SU-DHL-6 (cell line): ENCODE data around the gene BTG4.

ENCODE experiments used
- H2AFZ ChIP-seq: fragments of 200-600 bp; sonication (generic); 2 replicates; pipeline ENCODE4 v1.6.1; 2014; ENCODE audit warnings: low read depth, mild to moderate bottlenecking, moderate library complexity, mixed read lengths, antibody characterized with exemption, low read length; ENCODE audit not compliant: severe bottlenecking
- H3F3A ChIP-seq: fragments of 200-600 bp; shearing (Covaris generic); 2 replicates; pipeline ENCODE4 v1.6.0; 2016; ENCODE audit warnings: antibody characterized with exemption, mild to moderate bottlenecking; ENCODE audit not compliant: insufficient read depth
- H3K27ac ChIP-seq: fragments of 200-600 bp; sonication (generic); 2 replicates; pipeline ENCODE4 v1.5.1; 2016; ENCODE audit warnings: low read depth, mild to moderate bottlenecking, low read length, moderate library complexity, mixed read lengths
- H3K27me3 ChIP-seq: fragments of 200-600 bp; sonication (generic), shearing (Covaris generic); 2 replicates; pipeline ENCODE4 v1.6.0; 2014; ENCODE audit warnings: mild to moderate bottlenecking, low read length
- H3K36me3 ChIP-seq: fragments of 200-600 bp; sonication (generic); 2 replicates; pipeline ENCODE4 v1.6.1; 2014; ENCODE audit warnings: mild to moderate bottlenecking, low read length, mixed read lengths
- H3K4me2 ChIP-seq: fragments of 300-600, 200-600 bp; shearing (Covaris generic), sonication (generic); 2 replicates; pipeline ENCODE4 v1.6.0; 2014; ENCODE audit warnings: low read length, low read depth, mild to moderate bottlenecking; ENCODE audit not compliant: poor library complexity, severe bottlenecking
- H3K4me3 ChIP-seq: fragments of 200-600 bp; sonication (generic); 2 replicates; pipeline ENCODE4 v1.5.1; 2014; ENCODE audit warnings: antibody characterized with exemption, low read length, mild to moderate bottlenecking, mixed read lengths; ENCODE audit not compliant: insufficient read depth, poor library complexity, severe bottlenecking
- H3K79me2 ChIP-seq: fragments of 200-600 bp; sonication (generic); 2 replicates; pipeline ENCODE4 v1.6.1; 2014; ENCODE audit warnings: mild to moderate bottlenecking, low read length, moderate library complexity; ENCODE audit not compliant: insufficient read depth
- H3K9ac ChIP-seq: fragments of 200-600 bp; sonication (generic); 2 replicates; pipeline ENCODE4 v1.7.0; 2014; ENCODE audit warnings: mild to moderate bottlenecking, low read length
- H3K9me2 ChIP-seq: fragments of 200-600 bp; sonication (generic); replicated peaks from 2 replicates; pipeline ENCODE4 v1.6.1; 2014; ENCODE audit warnings: low read length; ENCODE audit not compliant: insufficient read depth
- H3K9me3 ChIP-seq: fragments of 200-600 bp; sonication (generic); 2 replicates; pipeline ENCODE4 v1.6.1; 2014; ENCODE audit warnings: low read length, mixed read lengths; ENCODE audit not compliant: insufficient read depth
- H4K20me1 ChIP-seq: fragments of 200-600 bp; sonication (generic); 2 replicates; pipeline ENCODE4 v1.6.1; 2014; ENCODE audit warnings: low read depth, mild to moderate bottlenecking, antibody characterized with exemption, low read length, moderate library complexity, mixed read lengths
- EZH2phosphoT487 ChIP-seq: fragments of 200-600 bp; sonication (generic), shearing (Covaris generic); conservative IDR thresholded peaks from 2 replicates; pipeline ENCODE4 v1.6.1; 2018; ENCODE audit warnings: mild to moderate bottlenecking, antibody characterized with exemption, low read length, moderate library complexity, mixed read lengths
- TF ChIP-seq, protein P1 (sequence below): fragments of 200-600 bp; sonication (generic); IDR thresholded peaks from one replicate; pipeline ENCODE4 v1.5.1; 2017; ENCODE audit warnings: antibody characterized with exemption, mild to moderate bottlenecking, low read length, moderate library complexity; ENCODE audit not compliant: insufficient read depth, poor library complexity, severe bottlenecking

BTG4 gene

GRCh38 chr11:111469200-111469599 is 43.0 kb downstream of the BTG4 start:
- H3K27me3 ChIP-seq: no peaks in the 10 kb centered on the region
- no peak overlapping the region for H2AFZ ChIP-seq
- H4K20me1 ChIP-seq: no peaks in the 10 kb centered on the region
- H3K9ac ChIP-seq: no peak overlapping the region
- H3K4me2 ChIP-seq: no peak overlapping the region
- H3K9me2 ChIP-seq: no peaks in the 10 kb centered on the region
- H3K4me3 ChIP-seq: no peak overlapping the region
- no peaks in the 10 kb centered on the region for H3K9me3 ChIP-seq
- no peak overlapping the region for H3K27ac ChIP-seq
- TF ChIP-seq, protein P1, sequence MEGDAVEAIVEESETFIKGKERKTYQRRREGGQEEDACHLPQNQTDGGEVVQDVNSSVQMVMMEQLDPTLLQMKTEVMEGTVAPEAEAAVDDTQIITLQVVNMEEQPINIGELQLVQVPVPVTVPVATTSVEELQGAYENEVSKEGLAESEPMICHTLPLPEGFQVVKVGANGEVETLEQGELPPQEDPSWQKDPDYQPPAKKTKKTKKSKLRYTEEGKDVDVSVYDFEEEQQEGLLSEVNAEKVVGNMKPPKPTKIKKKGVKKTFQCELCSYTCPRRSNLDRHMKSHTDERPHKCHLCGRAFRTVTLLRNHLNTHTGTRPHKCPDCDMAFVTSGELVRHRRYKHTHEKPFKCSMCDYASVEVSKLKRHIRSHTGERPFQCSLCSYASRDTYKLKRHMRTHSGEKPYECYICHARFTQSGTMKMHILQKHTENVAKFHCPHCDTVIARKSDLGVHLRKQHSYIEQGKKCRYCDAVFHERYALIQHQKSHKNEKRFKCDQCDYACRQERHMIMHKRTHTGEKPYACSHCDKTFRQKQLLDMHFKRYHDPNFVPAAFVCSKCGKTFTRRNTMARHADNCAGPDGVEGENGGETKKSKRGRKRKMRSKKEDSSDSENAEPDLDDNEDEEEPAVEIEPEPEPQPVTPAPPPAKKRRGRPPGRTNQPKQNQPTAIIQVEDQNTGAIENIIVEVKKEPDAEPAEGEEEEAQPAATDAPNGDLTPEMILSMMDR: no peak
- no peak for TF ChIP-seq EZH2phosphoT487
- H3K36me3 ChIP-seq: no peaks in the 10 kb centered on the region
- H3K79me2 ChIP-seq: no peaks in the 10 kb centered on the region
- H3F3A ChIP-seq: no peaks in the 10 kb centered on the region

DNA sequence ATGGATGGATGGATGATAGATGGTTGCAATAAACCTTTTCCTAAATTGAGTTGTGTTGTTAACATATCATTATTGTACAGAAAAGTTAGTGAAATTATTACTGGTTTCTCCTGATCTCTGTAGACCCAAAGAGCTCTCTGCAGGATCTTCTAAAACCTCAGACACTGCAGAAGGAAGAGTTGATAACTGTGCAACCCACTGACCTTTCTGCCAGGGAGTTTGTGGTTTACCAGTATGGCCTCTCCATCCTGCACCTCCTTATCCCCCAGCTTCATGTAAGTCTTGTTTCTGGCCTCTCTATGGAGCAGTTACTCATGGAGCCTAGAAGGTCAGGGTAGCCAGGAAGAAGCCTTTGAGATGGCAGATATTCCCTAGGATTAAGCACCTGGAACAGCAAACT is 45.6 kb downstream of the BTG4 start:
- Histone ChIP-seq H3K9me3 (no peaks in the 10 kb centered on the region), H3K4me2 (no peak overlapping the region), H3K79me2 (no peaks in the 10 kb centered on the region), H3K27ac (no peak overlapping the region), H3F3A (no peaks in the 10 kb centered on the region), H2AFZ (no peak overlapping the region), H3K27me3 (no peaks in the 10 kb centered on the region), H3K36me3 (no peaks in the 10 kb centered on the region), H3K9me2 (no peaks in the 10 kb centered on the region), H3K9ac (no peak overlapping the region), H4K20me1 (no peaks in the 10 kb centered on the region), H3K4me3 (no peak overlapping the region)
- TF ChIP-seq EZH2phosphoT487: no peak

GRCh38 chr11:111465400-111465799 is 46.8 kb downstream of the BTG4 start:
- H3K9me2 ChIP-seq: no peaks in the 10 kb centered on the region
- no peaks in the 10 kb centered on the region for H3K79me2 ChIP-seq
- no peak overlapping the region for H2AFZ ChIP-seq
- no peaks in the 10 kb centered on the region for H4K20me1 ChIP-seq
- H3K4me3 ChIP-seq: no peak overlapping the region
- H3F3A ChIP-seq: no peaks in the 10 kb centered on the region
- no peak overlapping the region for H3K27ac ChIP-seq
- no peaks in the 10 kb centered on the region for H3K36me3 ChIP-seq
- H3K27me3 ChIP-seq: no peaks in the 10 kb centered on the region
- no peak overlapping the region for H3K9ac ChIP-seq
- H3K9me3 ChIP-seq: no peaks in the 10 kb centered on the region
- no peak overlapping the region for H3K4me2 ChIP-seq
- TF ChIP-seq, protein P1: no peak
- TF ChIP-seq EZH2phosphoT487: no peak

DNA sequence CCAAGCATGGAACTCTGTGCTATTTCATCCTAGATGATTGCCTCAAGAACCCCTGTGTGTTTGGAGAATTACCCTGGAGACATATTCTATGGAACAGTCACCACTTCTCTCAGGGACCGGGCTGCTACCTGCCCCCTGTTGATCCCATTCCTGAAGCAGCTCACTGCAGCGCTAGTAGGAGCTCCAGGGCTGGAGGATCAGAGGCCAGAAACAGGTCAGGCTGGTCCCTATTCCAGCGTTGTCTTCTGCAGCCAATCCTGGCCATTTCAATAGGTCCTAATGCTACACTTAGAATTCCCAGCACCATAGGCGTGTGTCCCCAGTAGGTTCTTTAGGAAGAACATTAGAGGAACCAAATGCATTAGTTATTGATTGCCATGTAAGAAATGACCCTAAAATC is 48.9 kb downstream of the BTG4 start:
- Histone ChIP-seq H4K20me1 (no peaks in the 10 kb centered on the region), H3F3A (no peaks in the 10 kb centered on the region), H2AFZ (no peak overlapping the region), H3K9me3 (no peaks in the 10 kb centered on the region), H3K9me2 (no peaks in the 10 kb centered on the region), H3K36me3 (no peaks in the 10 kb centered on the region), H3K27ac (no peak overlapping the region), H3K4me3 (no peak overlapping the region), H3K79me2 (no peaks in the 10 kb centered on the region), H3K9ac (no peak overlapping the region), H3K4me2 (no peak overlapping the region), H3K27me3 (no peaks in the 10 kb centered on the region)
- TF ChIP-seq EZH2phosphoT487: no peak
- TF ChIP-seq, protein P1: no peak
